MM.1S (cell line): ENCODE data around the gene MACROD2.

Source experiments
- DNase-seq: peaks from one replicate; pipeline ENCODE4 v3.0.0-alpha.2; 2015
- H2AFZ ChIP-seq: fragments of 300-600 bp; sonication (generic); 2 replicates; pipeline ENCODE4 v1.6.0; 2016; ENCODE audit warnings: antibody characterized with exemption, low read length
- H3F3A ChIP-seq: fragments of 300-600 bp; sonication (generic); 2 replicates; pipeline ENCODE4 v1.6.1; 2016; ENCODE audit warnings: mild to moderate bottlenecking, antibody characterized with exemption, low read length, moderate library complexity, mixed read lengths; ENCODE audit not compliant: insufficient read depth
- H3K27ac ChIP-seq: fragments of 300-600 bp; sonication (generic); 2 replicates; pipeline ENCODE4 v1.5.1; 2016; ENCODE audit warnings: mild to moderate bottlenecking, low read length
- H3K27me3 ChIP-seq: fragments of 300-600 bp; sonication (generic); replicated peaks from 2 replicates; pipeline ENCODE4 v1.6.0; 2016; ENCODE audit warnings: low read length; ENCODE audit not compliant: insufficient read depth
- H3K36me3 ChIP-seq: fragments of 300-600 bp; sonication (generic); replicated peaks from 2 replicates; pipeline ENCODE4 v1.6.1; 2016; ENCODE audit warnings: mild to moderate bottlenecking, low read length, mixed read lengths; ENCODE audit not compliant: insufficient read depth
- H3K4me1 ChIP-seq: fragments of 300-600 bp; sonication (generic); 2 replicates; pipeline ENCODE4 v1.6.1; 2016; ENCODE audit warnings: low read length, mixed read lengths
- H3K4me2 ChIP-seq: fragments of 300-600 bp; sonication (generic); 2 replicates; pipeline ENCODE4 v1.6.0; 2016; ENCODE audit warnings: low read depth, low read length
- H3K4me3 ChIP-seq: fragments of 300-600 bp; sonication (generic); 2 replicates; pipeline ENCODE4 v1.5.1; 2016; ENCODE audit warnings: low read length, mixed read lengths
- H3K79me2 ChIP-seq: fragments of 300-600 bp; sonication (generic); 2 replicates; pipeline ENCODE4 v1.6.1; 2016; ENCODE audit warnings: mixed run types, low read length, mixed read lengths
- H3K9ac ChIP-seq: fragments of 300-600 bp; sonication (generic); 2 replicates; pipeline ENCODE4 v1.6.1; 2016; ENCODE audit warnings: low read length, mixed read lengths
- H3K9me2 ChIP-seq: fragments of 300-600 bp; sonication (generic); replicated peaks from 2 replicates; pipeline ENCODE4 v1.6.1; 2016; ENCODE audit warnings: mild to moderate bottlenecking, low read length, mixed read lengths; ENCODE audit not compliant: insufficient read depth
- H3K9me3 ChIP-seq: fragments of 300-600 bp; sonication (generic); replicated peaks from 2 replicates; pipeline ENCODE4 v1.6.1; 2016; ENCODE audit warnings: mild to moderate bottlenecking, low read length, mixed read lengths; ENCODE audit not compliant: insufficient read depth
- H4K20me1 ChIP-seq: fragments of 300-600 bp; sonication (generic); 2 replicates; pipeline ENCODE4 v1.6.1; 2016; ENCODE audit warnings: mild to moderate bottlenecking, low read length, moderate library complexity, mixed read lengths; ENCODE audit not compliant: insufficient read depth
- EZH2 ChIP-seq: fragments of 300-600 bp; sonication (generic); optimal IDR thresholded peaks from 2 replicates; pipeline ENCODE3; 2017; ENCODE audit warnings: low read depth, mild to moderate bottlenecking, antibody characterized with exemption, low read length, mixed read lengths
- EZH2phosphoT487 ChIP-seq: fragments of 300-600 bp; sonication (generic); IDR thresholded peaks from 2 replicates; pipeline ENCODE4 v1.6.1; 2018; ENCODE audit warnings: antibody characterized with exemption, low read length
- TF ChIP-seq, protein P1 (sequence below): fragments of 300-600 bp; sonication (generic); IDR thresholded peaks from 2 replicates; pipeline ENCODE4 v1.5.1; 2016; ENCODE audit warnings: antibody characterized with exemption, low read length, mixed read lengths

The MACROD2 gene

DNA sequence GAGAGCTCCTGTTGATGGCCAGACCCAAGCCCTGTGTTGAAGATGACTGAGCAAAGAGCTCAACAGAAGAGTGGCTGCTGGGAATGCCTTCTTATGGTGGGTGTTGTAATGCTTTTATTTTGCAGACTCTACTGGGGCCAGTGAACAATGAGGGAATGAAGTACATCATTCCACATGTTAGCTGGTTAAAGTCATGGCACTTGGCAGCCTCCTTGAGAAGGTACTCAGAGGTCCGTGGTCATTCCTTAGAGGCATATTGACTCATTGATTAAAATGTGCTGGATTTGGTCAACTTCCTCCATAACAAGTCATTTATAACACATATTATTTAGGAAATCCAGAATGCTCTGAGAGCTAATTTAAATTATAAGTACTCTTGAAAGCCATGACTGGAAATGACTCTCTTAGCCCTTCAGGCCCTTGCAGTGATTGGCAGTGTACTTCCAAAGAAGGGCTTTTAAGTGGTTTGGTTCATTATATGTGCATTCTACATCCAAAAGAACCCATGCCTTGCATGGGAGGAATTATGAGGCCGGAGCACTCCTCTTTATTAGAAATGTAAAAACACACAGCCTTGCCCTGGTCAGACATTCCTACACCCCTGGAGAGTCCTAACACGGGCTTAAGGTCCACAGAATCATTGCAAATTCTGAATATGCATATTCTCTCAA lies 1601.0 kb downstream of the MACROD2 start:
- H3F3A ChIP-seq, result no peaks in the 10 kb centered on the region
- H3K4me1 ChIP-seq, result no peaks in the 10 kb centered on the region
- H2AFZ ChIP-seq, result no peak overlapping the region
- H3K27me3 ChIP-seq, result no peaks in the 10 kb centered on the region
- H3K27ac ChIP-seq, result no peak overlapping the region
- H3K36me3 ChIP-seq, result no peaks in the 10 kb centered on the region
- H3K4me2 ChIP-seq, result no peak overlapping the region
- H3K4me3 ChIP-seq, result no peak overlapping the region
- no peak for DNase-seq
- H4K20me1 ChIP-seq, result no peaks in the 10 kb centered on the region
- no peaks in the 10 kb centered on the region for H3K9me3 ChIP-seq
- H3K79me2 ChIP-seq, result no peaks in the 10 kb centered on the region
- no peaks in the 10 kb centered on the region for H3K9me2 ChIP-seq
- no peak overlapping the region for H3K9ac ChIP-seq
- TF ChIP-seq EZH2 (no peak), EZH2phosphoT487 (no peak)
- TF ChIP-seq, protein P1, sequence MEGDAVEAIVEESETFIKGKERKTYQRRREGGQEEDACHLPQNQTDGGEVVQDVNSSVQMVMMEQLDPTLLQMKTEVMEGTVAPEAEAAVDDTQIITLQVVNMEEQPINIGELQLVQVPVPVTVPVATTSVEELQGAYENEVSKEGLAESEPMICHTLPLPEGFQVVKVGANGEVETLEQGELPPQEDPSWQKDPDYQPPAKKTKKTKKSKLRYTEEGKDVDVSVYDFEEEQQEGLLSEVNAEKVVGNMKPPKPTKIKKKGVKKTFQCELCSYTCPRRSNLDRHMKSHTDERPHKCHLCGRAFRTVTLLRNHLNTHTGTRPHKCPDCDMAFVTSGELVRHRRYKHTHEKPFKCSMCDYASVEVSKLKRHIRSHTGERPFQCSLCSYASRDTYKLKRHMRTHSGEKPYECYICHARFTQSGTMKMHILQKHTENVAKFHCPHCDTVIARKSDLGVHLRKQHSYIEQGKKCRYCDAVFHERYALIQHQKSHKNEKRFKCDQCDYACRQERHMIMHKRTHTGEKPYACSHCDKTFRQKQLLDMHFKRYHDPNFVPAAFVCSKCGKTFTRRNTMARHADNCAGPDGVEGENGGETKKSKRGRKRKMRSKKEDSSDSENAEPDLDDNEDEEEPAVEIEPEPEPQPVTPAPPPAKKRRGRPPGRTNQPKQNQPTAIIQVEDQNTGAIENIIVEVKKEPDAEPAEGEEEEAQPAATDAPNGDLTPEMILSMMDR, result no peak

DNA sequence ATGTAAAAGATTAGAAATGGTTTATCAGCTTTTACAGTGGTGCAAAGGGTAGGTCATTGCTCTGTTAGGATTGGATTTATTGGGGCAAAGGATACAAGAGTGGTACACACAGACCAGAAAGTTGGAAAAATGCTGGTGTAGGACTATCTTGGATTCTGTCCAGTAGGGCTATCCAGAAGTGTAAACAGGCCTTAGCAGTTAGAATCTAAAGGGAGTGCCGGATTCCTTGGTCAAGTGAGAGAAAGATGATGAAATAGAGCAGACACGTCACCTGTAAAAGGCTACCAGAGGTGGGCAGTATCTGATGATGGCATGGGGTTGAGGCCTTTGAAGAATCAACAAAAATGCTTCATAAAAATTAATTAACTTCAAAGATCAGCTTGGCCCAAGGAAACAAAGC lies 1602.0 kb downstream of the MACROD2 start:
- no peaks in the 10 kb centered on the region for H3K27me3 ChIP-seq
- H3K9ac ChIP-seq, result no peak overlapping the region
- DNase-seq, result no peak
- no peaks in the 10 kb centered on the region for H3K79me2 ChIP-seq
- H3F3A ChIP-seq, result no peaks in the 10 kb centered on the region
- no peak overlapping the region for H3K27ac ChIP-seq
- no peaks in the 10 kb centered on the region for H3K4me1 ChIP-seq
- no peak overlapping the region for H3K4me2 ChIP-seq
- H3K36me3 ChIP-seq, result no peaks in the 10 kb centered on the region
- no peaks in the 10 kb centered on the region for H4K20me1 ChIP-seq
- H3K9me2 ChIP-seq, result no peaks in the 10 kb centered on the region
- no peaks in the 10 kb centered on the region for H3K9me3 ChIP-seq
- H3K4me3 ChIP-seq, result no peak overlapping the region
- H2AFZ ChIP-seq, result no peak overlapping the region
- TF ChIP-seq EZH2 (no peak), EZH2phosphoT487 (no peak)
- TF ChIP-seq, protein P1, result no peak

DNA sequence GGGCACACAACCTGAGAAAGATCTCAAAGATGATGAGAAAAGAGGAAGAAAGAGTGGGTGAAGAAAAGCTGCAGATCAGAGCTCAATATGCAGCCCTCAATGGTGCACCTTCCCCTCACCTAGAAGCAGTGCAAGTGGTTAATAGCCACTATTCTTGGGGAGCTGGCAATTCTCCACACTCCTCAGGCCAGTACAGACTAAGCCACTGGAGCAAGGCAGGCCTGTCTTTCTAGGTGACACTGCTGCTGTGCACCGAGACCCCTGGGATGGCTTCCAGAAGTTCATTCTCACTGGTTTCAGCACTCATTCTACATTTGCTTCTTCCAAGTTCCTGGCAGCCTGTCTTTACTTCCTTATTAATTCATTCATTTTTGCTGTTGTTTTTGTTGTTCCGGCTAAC lies 1604.6 kb downstream of the MACROD2 start:
- no peak for DNase-seq
- no peaks in the 10 kb centered on the region for H3K9me2 ChIP-seq
- no peaks in the 10 kb centered on the region for H3K4me1 ChIP-seq
- H3F3A ChIP-seq, result no peaks in the 10 kb centered on the region
- no peak overlapping the region for H3K4me3 ChIP-seq
- TF ChIP-seq, protein P1, result no peak
- TF ChIP-seq EZH2 (no peak), EZH2phosphoT487 (no peak)
- no peaks in the 10 kb centered on the region for H3K36me3 ChIP-seq
- no peaks in the 10 kb centered on the region for H3K9me3 ChIP-seq
- H3K9ac ChIP-seq, result no peak overlapping the region
- no peak overlapping the region for H3K4me2 ChIP-seq
- no peaks in the 10 kb centered on the region for H3K27me3 ChIP-seq
- H4K20me1 ChIP-seq, result no peaks in the 10 kb centered on the region
- H2AFZ ChIP-seq, result no peak overlapping the region
- no peak overlapping the region for H3K27ac ChIP-seq
- H3K79me2 ChIP-seq, result no peaks in the 10 kb centered on the region
